Stimulated activated CD8-positive, alpha-beta memory T cell treated with anti-CD3 and anti-CD28 coated beads, Interleukin-7, amount 100 ng/mL, for 48 hours (primary cell): ENCODE results near the gene LRP1B.

Experiments used
- DNase-seq, 2 donors: peaks; one replicate each; pipeline ENCODE4 v3.0.0-alpha.2; 2020; ENCODE audit warnings: low read depth in 1 of 2; ENCODE audit errors: extremely low read depth in 1 of 2

The LRP1B gene

DNA sequence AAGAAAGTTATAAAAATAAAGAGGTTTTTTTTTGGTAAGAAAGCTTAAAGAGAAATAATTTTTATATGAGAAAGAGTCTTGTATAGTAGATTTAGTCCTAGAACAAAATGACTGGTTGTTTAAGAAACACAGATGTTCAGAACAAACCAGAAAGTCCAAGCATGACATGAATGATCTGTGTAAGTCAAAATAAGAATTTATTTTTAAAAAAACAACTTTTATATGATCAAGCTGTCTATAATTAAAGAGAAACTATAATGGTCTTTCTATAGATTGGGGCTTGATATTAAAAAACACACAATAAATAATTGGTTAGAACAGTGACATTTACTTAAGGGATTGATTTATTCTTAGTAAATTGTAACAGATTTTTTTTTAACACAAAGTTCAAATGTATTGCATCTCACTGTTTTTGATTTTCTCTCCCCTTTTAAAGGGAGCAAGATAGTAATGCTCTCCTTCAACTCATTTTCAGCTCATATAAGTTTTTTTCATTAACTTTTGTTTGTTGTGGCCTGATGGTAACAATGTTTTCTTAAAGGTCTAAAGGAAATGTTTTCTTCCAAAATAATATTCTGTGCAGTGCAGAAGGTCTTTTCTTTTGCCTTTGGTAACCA lies 1256.8 kb downstream of the LRP1B start:
- no peak for DNase-seq

DNA sequence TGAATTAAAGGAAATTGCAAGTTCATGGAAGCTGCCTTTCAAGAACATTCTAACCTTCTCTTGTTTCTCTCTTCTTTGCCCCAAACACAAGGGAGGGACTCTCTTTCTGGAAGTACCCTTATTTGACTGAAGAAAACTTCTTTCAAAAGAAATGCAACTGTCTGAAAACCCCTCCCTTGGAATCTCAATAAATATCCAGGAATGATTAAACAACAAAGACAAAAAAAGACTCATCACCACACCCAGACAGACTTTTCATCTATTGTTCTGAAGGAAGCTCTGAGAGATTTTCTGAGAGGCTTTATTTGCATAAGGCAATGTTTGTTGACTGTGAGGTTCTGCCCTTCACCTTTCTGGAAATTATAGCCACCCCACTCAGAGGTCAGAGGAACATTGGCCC lies 1260.9 kb downstream of the LRP1B start:
- no peak for DNase-seq

DNA sequence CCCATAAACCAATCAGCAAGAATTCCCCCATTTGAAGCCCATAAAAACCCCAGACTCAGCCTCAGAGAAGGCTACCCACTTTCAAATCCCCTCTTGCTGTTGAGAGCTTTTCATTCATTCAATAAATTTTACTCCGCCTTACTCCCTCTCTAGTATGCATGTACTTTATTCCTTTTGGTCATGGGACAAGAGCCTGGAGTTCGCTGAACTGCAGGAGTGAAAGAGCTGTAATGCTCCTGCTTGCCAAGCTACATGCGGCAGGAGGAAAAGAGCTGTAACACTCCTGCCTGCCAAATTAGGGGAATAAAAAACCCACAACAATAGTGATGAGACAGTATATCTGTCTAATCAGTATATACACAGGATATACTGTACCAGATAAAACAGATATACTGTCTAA lies 1261.7 kb downstream of the LRP1B start:
- DNase-seq, result no peak

DNA sequence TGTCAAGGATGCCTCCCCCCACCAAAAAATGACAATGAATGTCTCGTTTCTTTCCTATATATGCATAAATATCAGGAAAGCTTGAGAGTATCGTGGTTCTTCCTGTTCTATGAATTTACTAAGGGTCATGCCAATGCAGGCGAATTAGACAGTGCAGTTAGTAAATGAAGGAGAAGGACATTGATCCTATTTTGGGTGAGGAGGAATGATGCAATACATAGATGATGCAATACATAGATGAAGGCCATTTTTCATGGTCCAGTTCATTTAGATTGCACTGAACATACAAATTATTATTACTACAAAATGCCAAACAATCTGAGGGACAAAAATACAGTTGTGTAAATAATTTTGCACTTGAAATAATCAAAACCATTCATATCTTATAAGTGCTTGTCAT lies 1265.0 kb downstream of the LRP1B start:
- no peak for DNase-seq

DNA sequence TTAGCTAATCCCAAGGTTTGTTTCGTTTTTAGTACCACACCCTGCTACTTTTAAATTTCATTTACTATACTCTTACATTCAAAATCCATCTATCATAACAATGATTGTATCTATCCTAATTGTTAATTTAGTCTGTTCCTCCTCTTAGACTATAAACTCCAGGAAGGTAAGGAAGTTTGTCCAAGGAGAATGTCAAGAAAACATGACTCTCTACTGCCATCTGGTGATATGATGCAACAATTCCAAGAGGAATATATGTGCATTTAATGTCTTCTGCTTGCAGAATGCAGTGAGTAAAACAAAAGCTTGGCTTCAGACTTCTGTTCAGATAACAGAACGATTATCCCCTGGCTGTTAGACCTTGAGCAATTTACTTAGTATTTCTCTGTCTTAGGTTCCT lies 1267.1 kb downstream of the LRP1B start:
- no peak for DNase-seq

DNA sequence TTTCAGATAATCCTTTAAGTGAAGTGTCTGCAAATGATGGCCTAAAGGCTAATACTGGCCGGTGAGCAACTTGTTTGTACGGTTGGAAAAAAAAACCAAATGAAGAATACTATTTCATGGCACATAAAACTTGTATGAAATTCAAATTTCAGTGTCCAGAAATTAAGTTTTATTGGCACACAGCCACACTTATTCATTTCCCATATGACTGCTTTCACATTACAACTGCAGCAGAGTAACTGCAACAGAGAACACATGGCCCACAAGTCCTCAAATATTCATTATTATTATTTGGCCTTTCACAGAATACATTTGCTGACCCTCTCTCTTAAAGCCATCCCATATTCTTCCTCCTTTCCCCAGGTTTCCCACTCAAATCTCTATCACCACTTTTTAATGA lies 1268.6 kb downstream of the LRP1B start:
- DNase-seq, result no peak

DNA sequence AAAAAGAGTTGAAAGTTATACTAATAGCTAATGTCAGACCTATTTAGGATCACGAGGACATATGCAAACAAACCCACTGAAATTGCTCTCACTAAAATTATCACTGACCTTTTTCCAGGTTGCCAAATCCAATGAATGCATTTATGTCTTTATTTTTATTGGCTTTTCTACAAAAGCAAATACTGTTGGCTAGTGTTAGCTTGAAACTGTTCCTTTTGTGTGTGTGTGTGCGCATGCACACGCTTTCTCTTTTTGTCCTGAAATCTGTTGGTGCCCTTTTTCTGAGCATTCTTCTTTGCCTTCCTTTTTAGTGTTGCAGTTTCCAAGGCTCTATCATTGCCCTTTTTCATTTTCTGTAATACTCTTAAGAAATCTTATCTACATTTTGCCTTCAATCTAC lies 1269.2 kb downstream of the LRP1B start:
- no peak for DNase-seq

- no peak for DNase-seq
Measured at GRCh38 chr2:140855471-140855870, 1275.3 kb downstream of the LRP1B start.

- no peak for DNase-seq
Measured at GRCh38 chr2:140851258-140851981, 1279.4 kb downstream of the LRP1B start.

DNA sequence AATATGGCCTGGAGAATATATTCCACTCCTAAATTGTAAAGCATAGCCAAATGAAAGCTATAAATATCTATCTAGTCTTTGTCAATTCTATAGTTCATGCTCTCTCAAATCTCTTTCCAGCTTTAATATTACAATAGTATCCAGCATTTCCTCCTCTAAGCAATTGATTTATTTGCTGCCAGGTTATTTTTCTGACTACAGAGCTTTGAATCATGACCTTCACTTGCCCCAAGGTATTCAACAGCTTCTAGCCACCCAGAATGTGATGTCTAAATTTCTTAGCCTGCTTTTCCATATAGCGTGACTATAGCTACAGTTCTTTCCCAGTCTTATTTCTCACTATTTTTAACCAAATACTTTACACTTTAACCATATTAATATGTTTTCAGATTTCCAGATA lies 1287.6 kb downstream of the LRP1B start:
- DNase-seq, result no peak

- no peak for DNase-seq
Measured at GRCh38 chr2:140842110-140842509, 1288.7 kb downstream of the LRP1B start.

GRCh38 chr2:140841141-140841540 lies 1289.7 kb downstream of the LRP1B start:
- DNase-seq, result no peak

DNA sequence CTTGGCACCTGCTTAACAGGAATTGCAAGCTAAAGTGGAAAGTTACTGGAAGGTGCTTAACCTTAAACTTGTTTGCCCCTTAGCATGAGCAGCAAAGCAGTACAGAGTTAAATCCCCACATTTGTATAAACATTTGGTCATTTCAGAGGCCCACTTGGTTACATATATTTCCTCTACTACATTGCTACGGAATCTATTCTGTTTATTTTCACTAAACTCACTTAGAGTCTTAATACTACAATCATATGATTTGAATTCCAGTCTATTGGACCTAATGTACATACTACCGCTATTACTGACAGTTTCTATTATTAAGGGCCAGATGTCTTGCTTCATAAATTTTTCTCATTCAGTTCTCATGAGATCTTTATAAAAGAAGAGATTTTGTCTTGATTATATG lies 1294.0 kb downstream of the LRP1B start:
- no peak for DNase-seq

DNA sequence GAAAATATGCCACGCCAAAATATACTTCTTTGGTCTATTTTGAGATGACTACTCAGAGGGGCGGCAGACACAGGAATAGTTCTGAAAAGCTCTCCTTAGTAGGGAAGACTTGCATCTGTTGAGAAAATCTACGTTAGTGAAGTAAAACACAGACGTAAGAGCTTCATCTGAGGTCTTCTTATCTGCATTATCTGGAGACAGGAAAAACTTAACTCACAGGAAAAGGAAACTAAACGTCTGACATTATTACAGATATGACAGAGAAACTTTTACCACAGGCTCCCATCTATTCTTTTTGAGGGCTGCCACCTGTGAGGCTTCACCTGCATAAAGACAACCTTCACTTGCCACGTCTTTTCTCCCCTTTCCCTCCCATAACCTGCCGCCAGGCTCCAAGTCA lies 1295.7 kb downstream of the LRP1B start:
- DNase-seq, result no peak

DNA sequence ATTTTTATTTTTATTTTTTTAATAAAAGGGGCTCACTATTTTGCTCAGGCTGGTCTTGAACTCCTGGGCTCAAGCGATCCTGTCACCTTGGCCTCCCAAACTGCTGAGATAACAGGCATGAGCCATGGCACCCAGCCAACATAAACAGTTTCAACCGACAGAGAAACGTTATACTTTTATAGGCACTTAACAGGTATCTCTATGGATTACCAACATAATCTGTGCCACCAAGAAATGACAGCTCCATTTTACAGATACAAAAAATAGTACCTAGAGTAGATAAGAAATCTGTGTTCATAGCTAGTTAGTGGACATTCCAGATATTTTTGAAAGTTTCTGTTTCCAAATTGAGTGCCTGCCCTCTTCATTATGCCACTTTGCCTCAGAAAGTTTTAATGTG lies 1316.7 kb downstream of the LRP1B start:
- DNase-seq, result no peak

GRCh38 chr2:140808820-140809219 lies 1322.0 kb downstream of the LRP1B start:
- DNase-seq, result no peak

DNA sequence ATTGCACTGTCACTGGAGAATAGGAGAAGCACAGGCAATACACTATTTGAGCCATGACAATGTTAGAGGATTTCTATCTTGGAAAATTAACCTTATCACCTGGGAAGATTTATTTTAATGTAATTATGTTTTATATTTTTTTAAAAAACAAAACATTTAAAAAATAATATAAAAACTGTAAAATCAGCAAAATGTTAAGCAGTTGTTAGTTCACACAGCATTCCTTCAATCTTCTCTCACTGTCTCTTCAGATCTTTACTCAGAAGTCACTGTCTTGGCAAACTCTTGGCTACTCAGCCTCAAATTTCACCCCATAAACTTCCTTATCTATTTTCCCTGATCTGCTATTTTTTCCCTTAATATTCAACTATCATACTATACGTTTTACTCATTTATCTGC lies 1322.6 kb downstream of the LRP1B start:
- DNase-seq, result no peak

GRCh38 chr2:140804700-140805260 lies 1326.0 kb downstream of the LRP1B start:
- no peak for DNase-seq

- no peak for DNase-seq
Measured at GRCh38 chr2:140801311-140801710, 1329.5 kb downstream of the LRP1B start.

DNA sequence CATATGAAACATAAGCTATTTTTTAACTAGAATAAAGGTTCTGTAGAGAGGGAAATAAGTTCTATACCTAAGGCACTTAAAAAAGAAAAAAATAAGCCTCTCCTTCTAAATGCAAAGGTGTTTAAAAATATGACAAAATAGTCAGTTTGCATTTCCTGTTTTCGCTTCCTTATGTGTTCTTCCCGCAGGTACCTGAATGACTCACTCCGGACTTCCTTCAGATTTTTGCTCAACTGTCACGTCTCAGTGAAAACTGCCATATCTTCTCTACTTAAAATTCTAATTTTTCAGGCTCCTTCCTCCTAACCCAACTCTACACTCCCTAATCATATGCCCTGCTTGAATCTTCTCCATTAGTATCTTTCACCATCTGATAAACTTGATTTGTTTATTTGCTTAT lies 1333.1 kb downstream of the LRP1B start:
- DNase-seq, result no peak

DNA sequence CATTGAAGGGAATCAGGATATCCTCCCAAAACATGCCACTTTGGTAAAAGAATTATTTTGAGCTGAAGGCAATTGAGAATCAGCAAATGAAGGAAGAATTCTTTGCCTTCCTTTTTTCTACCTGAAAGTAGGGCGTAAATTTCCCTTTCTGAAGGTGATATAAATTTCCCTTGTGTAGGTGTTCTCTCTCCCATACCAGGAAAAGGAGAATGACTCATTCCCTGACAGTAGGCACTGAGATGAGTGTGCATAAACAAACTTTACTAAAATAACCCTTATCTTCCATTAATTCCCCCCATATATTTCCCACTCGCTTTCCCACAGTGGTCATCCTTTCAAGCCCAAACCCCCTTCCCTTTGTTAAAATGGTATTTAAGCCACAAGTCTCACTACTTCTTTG lies 1339.0 kb downstream of the LRP1B start:
- no peak for DNase-seq

GRCh38 chr2:140786585-140786984 lies 1344.2 kb downstream of the LRP1B start:
- no peak for DNase-seq

- no peak for DNase-seq
Measured at GRCh38 chr2:140775411-140775810, 1355.4 kb downstream of the LRP1B start.
